Measurements from ENCODE around the gene RAD51B.

RAD51B gene

DNA sequence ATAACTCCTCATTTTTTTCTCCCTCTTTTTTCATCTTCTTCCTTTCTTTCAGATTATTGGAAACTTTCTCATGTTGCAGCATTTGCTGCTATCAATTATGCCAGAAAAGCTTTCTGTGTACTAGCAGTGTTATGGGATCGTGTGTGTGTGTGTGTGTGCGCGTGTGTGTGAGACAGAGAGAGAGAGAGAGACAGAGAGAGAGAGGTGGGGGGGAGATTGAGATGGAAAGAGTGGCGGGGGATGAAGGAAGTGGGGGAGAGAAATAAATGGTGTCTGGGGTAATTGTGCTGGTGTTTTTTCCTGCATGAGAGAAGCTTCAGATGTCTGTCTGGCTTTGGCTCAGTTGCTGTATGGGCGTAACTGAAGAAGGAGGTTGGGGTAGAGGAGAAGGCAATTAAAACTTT, 268.9 kb downstream of the RAD51B start (continued):
- TF ChIP-seq, protein P1, sequence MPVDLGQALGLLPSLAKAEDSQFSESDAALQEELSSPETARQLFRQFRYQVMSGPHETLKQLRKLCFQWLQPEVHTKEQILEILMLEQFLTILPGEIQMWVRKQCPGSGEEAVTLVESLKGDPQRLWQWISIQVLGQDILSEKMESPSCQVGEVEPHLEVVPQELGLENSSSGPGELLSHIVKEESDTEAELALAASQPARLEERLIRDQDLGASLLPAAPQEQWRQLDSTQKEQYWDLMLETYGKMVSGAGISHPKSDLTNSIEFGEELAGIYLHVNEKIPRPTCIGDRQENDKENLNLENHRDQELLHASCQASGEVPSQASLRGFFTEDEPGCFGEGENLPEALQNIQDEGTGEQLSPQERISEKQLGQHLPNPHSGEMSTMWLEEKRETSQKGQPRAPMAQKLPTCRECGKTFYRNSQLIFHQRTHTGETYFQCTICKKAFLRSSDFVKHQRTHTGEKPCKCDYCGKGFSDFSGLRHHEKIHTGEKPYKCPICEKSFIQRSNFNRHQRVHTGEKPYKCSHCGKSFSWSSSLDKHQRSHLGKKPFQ (tag by site-specific recombination; IDR thresholded peaks at IDR 0.05) = no peak
- TF ChIP-seq, protein P2, sequence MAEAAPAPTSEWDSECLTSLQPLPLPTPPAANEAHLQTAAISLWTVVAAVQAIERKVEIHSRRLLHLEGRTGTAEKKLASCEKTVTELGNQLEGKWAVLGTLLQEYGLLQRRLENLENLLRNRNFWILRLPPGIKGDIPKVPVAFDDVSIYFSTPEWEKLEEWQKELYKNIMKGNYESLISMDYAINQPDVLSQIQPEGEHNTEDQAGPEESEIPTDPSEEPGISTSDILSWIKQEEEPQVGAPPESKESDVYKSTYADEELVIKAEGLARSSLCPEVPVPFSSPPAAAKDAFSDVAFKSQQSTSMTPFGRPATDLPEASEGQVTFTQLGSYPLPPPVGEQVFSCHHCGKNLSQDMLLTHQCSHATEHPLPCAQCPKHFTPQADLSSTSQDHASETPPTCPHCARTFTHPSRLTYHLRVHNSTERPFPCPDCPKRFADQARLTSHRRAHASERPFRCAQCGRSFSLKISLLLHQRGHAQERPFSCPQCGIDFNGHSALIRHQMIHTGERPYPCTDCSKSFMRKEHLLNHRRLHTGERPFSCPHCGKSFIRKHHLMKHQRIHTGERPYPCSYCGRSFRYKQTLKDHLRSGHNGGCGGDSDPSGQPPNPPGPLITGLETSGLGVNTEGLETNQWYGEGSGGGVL (tag by site-specific recombination; IDR thresholded peaks at IDR 0.05) = peak; percentile 98
- TF ChIP-seq, protein P3, sequence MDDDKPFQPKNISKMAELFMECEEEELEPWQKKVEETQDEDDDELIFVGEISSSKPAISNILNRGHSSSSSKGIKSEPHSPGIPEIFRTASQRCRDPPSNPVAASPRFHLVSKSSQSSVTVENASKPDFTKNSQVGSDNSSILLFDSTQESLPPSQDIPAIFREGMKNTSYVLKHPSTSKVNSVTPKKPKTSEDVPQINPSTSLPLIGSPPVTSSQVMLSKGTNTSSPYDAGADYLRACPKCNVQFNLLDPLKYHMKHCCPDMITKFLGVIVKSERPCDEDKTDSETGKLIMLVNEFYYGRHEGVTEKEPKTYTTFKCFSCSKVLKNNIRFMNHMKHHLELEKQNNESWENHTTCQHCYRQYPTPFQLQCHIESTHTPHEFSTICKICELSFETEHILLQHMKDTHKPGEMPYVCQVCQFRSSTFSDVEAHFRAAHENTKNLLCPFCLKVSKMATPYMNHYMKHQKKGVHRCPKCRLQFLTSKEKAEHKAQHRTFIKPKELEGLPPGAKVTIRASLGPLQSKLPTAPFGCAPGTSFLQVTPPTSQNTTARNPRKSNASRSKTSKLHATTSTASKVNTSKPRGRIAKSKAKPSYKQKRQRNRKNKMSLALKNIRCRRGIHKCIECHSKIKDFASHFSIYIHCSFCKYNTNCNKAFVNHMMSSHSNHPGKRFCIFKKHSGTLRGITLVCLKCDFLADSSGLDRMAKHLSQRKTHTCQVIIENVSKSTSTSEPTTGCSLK (tag by site-specific recombination; IDR thresholded peaks at IDR 0.05) = no peak
- no peak for TF ChIP-seq ZNF354C (tag by site-specific recombination; IDR thresholded peaks at IDR 0.05; ENCODE audit: borderline replicate concordance, low read depth)
- no peak for TF ChIP-seq ZNF530 (tag by site-specific recombination; IDR thresholded peaks at IDR 0.05; ENCODE audit: low read depth)
- no peak for TF ChIP-seq ZNF610 (tag by site-specific recombination; IDR thresholded peaks at IDR 0.05; ENCODE audit: borderline replicate concordance)
- no peak for TF ChIP-seq ZNF560 (tag by site-specific recombination; IDR thresholded peaks at IDR 0.05; ENCODE audit: borderline replicate concordance)
- no peak for TF ChIP-seq REPIN1 (tag by site-specific recombination; IDR thresholded peaks at IDR 0.05; ENCODE audit: low read depth)
- TF ChIP-seq, protein P4, sequence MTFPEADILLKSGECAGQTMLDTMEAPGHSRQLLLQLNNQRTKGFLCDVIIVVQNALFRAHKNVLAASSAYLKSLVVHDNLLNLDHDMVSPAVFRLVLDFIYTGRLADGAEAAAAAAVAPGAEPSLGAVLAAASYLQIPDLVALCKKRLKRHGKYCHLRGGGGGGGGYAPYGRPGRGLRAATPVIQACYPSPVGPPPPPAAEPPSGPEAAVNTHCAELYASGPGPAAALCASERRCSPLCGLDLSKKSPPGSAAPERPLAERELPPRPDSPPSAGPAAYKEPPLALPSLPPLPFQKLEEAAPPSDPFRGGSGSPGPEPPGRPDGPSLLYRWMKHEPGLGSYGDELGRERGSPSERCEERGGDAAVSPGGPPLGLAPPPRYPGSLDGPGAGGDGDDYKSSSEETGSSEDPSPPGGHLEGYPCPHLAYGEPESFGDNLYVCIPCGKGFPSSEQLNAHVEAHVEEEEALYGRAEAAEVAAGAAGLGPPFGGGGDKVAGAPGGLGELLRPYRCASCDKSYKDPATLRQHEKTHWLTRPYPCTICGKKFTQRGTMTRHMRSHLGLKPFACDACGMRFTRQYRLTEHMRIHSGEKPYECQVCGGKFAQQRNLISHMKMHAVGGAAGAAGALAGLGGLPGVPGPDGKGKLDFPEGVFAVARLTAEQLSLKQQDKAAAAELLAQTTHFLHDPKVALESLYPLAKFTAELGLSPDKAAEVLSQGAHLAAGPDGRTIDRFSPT (tag by site-specific recombination; IDR thresholded peaks at IDR 0.05) = no peak
- TF ChIP-seq ZNF350 (tag by site-specific recombination; IDR thresholded peaks at IDR 0.05) = no peak
- TF ChIP-seq, protein P5, sequence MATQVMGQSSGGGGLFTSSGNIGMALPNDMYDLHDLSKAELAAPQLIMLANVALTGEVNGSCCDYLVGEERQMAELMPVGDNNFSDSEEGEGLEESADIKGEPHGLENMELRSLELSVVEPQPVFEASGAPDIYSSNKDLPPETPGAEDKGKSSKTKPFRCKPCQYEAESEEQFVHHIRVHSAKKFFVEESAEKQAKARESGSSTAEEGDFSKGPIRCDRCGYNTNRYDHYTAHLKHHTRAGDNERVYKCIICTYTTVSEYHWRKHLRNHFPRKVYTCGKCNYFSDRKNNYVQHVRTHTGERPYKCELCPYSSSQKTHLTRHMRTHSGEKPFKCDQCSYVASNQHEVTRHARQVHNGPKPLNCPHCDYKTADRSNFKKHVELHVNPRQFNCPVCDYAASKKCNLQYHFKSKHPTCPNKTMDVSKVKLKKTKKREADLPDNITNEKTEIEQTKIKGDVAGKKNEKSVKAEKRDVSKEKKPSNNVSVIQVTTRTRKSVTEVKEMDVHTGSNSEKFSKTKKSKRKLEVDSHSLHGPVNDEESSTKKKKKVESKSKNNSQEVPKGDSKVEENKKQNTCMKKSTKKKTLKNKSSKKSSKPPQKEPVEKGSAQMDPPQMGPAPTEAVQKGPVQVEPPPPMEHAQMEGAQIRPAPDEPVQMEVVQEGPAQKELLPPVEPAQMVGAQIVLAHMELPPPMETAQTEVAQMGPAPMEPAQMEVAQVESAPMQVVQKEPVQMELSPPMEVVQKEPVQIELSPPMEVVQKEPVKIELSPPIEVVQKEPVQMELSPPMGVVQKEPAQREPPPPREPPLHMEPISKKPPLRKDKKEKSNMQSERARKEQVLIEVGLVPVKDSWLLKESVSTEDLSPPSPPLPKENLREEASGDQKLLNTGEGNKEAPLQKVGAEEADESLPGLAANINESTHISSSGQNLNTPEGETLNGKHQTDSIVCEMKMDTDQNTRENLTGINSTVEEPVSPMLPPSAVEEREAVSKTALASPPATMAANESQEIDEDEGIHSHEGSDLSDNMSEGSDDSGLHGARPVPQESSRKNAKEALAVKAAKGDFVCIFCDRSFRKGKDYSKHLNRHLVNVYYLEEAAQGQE (tag by site-specific recombination; IDR thresholded peaks at IDR 0.05) = no peak
- TF ChIP-seq ZNF302 (tag by site-specific recombination; IDR thresholded peaks at IDR 0.05; ENCODE audit: low read depth) = no peak
- no peak for TF ChIP-seq ZNF777 (tag by site-specific recombination; IDR thresholded peaks at IDR 0.05; ENCODE audit: borderline replicate concordance)
- TF ChIP-seq ZNF391 (tag by site-specific recombination; IDR thresholded peaks at IDR 0.05; ENCODE audit: borderline replicate concordance, low read depth) = 0 out of 2 replicates have a peak, but pooled peaks have one; percentile 21
- TF ChIP-seq MZF1 (tag by site-specific recombination; IDR thresholded peaks at IDR 0.05; ENCODE audit: borderline replicate concordance) = no peak
- TF ChIP-seq, protein P6, sequence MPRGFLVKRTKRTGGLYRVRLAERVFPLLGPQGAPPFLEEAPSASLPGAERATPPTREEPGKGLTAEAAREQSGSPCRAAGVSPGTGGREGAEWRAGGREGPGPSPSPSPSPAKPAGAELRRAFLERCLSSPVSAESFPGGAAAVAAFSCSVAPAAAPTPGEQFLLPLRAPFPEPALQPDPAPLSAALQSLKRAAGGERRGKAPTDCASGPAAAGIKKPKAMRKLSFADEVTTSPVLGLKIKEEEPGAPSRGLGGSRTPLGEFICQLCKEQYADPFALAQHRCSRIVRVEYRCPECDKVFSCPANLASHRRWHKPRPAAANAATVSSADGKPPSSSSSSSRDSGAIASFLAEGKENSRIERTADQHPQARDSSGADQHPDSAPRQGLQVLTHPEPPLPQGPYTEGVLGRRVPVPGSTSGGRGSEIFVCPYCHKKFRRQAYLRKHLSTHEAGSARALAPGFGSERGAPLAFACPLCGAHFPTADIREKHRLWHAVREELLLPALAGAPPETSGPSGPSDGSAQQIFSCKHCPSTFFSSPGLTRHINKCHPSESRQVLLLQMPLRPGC (tag by site-specific recombination; IDR thresholded peaks at IDR 0.05) = no peak
- TF ChIP-seq GFI1B (tag by site-specific recombination; IDR thresholded peaks at IDR 0.05) = no peak
- TF ChIP-seq ZNF501 (tag by site-specific recombination; IDR thresholded peaks at IDR 0.05) = no peak
- TF ChIP-seq, protein P7, sequence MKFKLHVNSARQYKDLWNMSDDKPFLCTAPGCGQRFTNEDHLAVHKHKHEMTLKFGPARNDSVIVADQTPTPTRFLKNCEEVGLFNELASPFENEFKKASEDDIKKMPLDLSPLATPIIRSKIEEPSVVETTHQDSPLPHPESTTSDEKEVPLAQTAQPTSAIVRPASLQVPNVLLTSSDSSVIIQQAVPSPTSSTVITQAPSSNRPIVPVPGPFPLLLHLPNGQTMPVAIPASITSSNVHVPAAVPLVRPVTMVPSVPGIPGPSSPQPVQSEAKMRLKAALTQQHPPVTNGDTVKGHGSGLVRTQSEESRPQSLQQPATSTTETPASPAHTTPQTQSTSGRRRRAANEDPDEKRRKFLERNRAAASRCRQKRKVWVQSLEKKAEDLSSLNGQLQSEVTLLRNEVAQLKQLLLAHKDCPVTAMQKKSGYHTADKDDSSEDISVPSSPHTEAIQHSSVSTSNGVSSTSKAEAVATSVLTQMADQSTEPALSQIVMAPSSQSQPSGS (tag by site-specific recombination; IDR thresholded peaks at IDR 0.05; ENCODE audit: low read depth) = no peak
- TF ChIP-seq ZSCAN16 (tag by site-specific recombination; IDR thresholded peaks at IDR 0.05) = no peak
- TF ChIP-seq ZNF624 (tag by site-specific recombination; IDR thresholded peaks at IDR 0.05) = no peak
- no peak for TF ChIP-seq ZNF19 (tag by site-specific recombination; IDR thresholded peaks at IDR 0.05; ENCODE audit: low read depth)
- TF ChIP-seq ZNF654 (tag by site-specific recombination; IDR thresholded peaks at IDR 0.05; ENCODE audit: low read depth) = no peak
- TF ChIP-seq ZNF132 (tag by site-specific recombination; IDR thresholded peaks at IDR 0.05; ENCODE audit: borderline replicate concordance) = no peak

Data from HEK293 (cell line).